PC-9 (cell line): ENCODE measurements around the gene ZDHHC12.

ENCODE experiments used
- EZH2 ChIP-seq: fragments of 200-600 bp; sonication (generic); IDR thresholded peaks from 2 replicates; pipeline ENCODE4 v1.8.0; 2017; ENCODE audit warnings: antibody characterized with exemption, low read depth
- TF ChIP-seq, protein P1 (sequence below): fragments of 200-600 bp; sonication (generic); conservative IDR thresholded peaks from 2 replicates; pipeline ENCODE4 v1.6.1; 2017; ENCODE audit warnings: mixed run types, antibody characterized with exemption, mild to moderate bottlenecking, moderate library complexity

DNA sequence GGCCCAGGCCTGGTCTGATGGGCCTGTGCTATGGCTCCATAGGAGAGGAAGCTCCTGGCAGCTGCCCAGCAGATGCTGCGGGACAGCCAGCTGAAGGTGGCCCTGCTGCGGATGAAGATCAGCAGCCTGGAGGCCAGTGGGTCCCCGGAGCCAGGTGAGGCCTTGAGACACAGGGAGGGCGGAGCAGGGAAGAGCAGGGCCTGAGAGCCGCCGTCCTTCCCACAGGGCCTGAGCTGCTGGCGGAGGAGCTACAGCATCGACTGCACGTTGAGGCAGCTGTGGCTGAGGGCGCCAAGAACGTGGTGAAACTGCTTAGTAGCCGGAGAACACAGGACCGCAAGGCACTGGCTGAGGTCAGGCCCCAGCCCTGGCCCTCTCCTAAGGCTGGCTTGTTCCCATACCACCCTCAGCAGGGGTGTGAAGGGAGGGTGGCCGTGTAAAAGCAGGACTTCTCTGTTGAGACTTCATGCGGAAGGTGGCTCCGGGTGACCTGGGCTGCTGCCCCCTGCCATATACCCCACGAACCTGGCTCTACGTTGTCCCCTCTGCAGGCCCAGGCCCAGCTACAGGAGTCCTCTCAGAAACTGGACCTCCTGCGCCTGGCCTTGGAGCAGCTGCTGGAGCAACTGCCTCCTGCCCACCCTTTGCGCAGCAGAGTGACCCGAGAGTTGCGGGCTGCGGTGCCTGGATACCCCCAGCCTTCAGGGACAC is 17.1 kb downstream of the ZDHHC12 start:
- TF ChIP-seq EZH2, result no peak
- TF ChIP-seq, protein P1, sequence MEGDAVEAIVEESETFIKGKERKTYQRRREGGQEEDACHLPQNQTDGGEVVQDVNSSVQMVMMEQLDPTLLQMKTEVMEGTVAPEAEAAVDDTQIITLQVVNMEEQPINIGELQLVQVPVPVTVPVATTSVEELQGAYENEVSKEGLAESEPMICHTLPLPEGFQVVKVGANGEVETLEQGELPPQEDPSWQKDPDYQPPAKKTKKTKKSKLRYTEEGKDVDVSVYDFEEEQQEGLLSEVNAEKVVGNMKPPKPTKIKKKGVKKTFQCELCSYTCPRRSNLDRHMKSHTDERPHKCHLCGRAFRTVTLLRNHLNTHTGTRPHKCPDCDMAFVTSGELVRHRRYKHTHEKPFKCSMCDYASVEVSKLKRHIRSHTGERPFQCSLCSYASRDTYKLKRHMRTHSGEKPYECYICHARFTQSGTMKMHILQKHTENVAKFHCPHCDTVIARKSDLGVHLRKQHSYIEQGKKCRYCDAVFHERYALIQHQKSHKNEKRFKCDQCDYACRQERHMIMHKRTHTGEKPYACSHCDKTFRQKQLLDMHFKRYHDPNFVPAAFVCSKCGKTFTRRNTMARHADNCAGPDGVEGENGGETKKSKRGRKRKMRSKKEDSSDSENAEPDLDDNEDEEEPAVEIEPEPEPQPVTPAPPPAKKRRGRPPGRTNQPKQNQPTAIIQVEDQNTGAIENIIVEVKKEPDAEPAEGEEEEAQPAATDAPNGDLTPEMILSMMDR, result no peak
